Measurements from ENCODE around the gene C18orf32. TPM values are rescaled to one million over a fixed set of nuclear protein-coding genes. Genes with fewer than 3 reads are reported as not detected.
A peak's percentile ranks its signal among the peaks of the same experiment; 100 is the strongest.

Gene C18orf32
- total and polyA plus RNA-seq, 2 of the 13 experiments (the other 11 are each of a cell fraction or from before 2014, with no cell fraction given) = 17.6 to 20.6 TPM

GRCh38 chr18:49491857-49492693 lies 5.0 kb upstream of the C18orf32 start, which contains the start of gene RPL17 (continued):
- TF ChIP-seq ZNF414 (CRISPR knock-in tag; IDR thresholded peaks at IDR 0.05) = peak; percentile 52; the same call in 1 of the 2 replicates
- no peak for TF ChIP-seq ZFP82 (CRISPR knock-in tag; IDR thresholded peaks at IDR 0.05; ENCODE audit: borderline replicate concordance)
- TF ChIP-seq PRDM15 (CRISPR knock-in tag; IDR thresholded peaks at IDR 0.05) = 0 out of 2 replicates have a peak, but pooled peaks have one; percentile 29
- TF ChIP-seq, protein P1, sequence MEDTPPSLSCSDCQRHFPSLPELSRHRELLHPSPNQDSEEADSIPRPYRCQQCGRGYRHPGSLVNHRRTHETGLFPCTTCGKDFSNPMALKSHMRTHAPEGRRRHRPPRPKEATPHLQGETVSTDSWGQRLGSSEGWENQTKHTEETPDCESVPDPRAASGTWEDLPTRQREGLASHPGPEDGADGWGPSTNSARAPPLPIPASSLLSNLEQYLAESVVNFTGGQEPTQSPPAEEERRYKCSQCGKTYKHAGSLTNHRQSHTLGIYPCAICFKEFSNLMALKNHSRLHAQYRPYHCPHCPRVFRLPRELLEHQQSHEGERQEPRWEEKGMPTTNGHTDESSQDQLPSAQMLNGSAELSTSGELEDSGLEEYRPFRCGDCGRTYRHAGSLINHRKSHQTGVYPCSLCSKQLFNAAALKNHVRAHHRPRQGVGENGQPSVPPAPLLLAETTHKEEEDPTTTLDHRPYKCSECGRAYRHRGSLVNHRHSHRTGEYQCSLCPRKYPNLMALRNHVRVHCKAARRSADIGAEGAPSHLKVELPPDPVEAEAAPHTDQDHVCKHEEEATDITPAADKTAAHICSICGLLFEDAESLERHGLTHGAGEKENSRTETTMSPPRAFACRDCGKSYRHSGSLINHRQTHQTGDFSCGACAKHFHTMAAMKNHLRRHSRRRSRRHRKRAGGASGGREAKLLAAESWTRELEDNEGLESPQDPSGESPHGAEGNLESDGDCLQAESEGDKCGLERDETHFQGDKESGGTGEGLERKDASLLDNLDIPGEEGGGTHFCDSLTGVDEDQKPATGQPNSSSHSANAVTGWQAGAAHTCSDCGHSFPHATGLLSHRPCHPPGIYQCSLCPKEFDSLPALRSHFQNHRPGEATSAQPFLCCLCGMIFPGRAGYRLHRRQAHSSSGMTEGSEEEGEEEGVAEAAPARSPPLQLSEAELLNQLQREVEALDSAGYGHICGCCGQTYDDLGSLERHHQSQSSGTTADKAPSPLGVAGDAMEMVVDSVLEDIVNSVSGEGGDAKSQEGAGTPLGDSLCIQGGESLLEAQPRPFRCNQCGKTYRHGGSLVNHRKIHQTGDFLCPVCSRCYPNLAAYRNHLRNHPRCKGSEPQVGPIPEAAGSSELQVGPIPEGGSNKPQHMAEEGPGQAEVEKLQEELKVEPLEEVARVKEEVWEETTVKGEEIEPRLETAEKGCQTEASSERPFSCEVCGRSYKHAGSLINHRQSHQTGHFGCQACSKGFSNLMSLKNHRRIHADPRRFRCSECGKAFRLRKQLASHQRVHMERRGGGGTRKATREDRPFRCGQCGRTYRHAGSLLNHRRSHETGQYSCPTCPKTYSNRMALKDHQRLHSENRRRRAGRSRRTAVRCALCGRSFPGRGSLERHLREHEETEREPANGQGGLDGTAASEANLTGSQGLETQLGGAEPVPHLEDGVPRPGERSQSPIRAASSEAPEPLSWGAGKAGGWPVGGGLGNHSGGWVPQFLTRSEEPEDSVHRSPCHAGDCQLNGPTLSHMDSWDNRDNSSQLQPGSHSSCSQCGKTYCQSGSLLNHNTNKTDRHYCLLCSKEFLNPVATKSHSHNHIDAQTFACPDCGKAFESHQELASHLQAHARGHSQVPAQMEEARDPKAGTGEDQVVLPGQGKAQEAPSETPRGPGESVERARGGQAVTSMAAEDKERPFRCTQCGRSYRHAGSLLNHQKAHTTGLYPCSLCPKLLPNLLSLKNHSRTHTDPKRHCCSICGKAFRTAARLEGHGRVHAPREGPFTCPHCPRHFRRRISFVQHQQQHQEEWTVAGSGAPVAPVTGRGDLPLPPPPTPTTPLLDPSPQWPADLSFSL (CRISPR knock-in tag; IDR thresholded peaks at IDR 0.05) = no peak
- TF ChIP-seq ZNF552 (CRISPR knock-in tag; IDR thresholded peaks at IDR 0.05; ENCODE audit: borderline replicate concordance) = no peak
- 0 out of 2 replicates have a peak, but pooled peaks have one; percentile 52 for TF ChIP-seq PPARG (CRISPR knock-in tag; conservative IDR thresholded peaks at IDR 0.05)
- 0 out of 2 replicates have a peak, but pooled peaks have one; percentile 24 for TF ChIP-seq SP5 (CRISPR knock-in tag; IDR thresholded peaks at IDR 0.05; ENCODE audit: borderline replicate concordance, low read depth)
- TF ChIP-seq SMYD3 (CRISPR knock-in tag; IDR thresholded peaks at IDR 0.05) = no peak
- peak; percentile 84; the same call in 1 of the 2 replicates for TF ChIP-seq ELF4 (CRISPR knock-in tag; IDR thresholded peaks at IDR 0.05; ENCODE audit: borderline replicate concordance)
- no peak for TF ChIP-seq SMARCE1 (IDR thresholded peaks at IDR 0.05; ENCODE audit: borderline replicate concordance)
- peak; percentile 63 for TF ChIP-seq GFI1 (CRISPR knock-in tag; IDR thresholded peaks at IDR 0.05; ENCODE audit: borderline replicate concordance)
- TF ChIP-seq TBX2 (CRISPR knock-in tag; IDR thresholded peaks at IDR 0.05; ENCODE audit: borderline replicate concordance) = peak; percentile 65; the same call in 1 of the 2 replicates
- TF ChIP-seq MXI1 (IDR thresholded peaks at IDR 0.05; ENCODE audit: borderline replicate concordance, low read depth, low read length) = peak; percentile 87; the same call in 2 of the 3 replicates
- no peak for TF ChIP-seq GLMP (CRISPR knock-in tag; IDR thresholded peaks at IDR 0.05; ENCODE audit: borderline replicate concordance)
- no peak for TF ChIP-seq ZNF674 (CRISPR knock-in tag; IDR thresholded peaks at IDR 0.05; ENCODE audit: low read depth)

Measured in HepG2 (cell line).